Left hindlimb (tissue), 1 donor: ENCODE measurements around the gene DNMT3A.
"Not testable (repeated sequence)": the region's sequence is repeated elsewhere in the genome, so short reads cannot be mapped to it uniquely, and the experiment has no call there.

Experiments used
- DNase-seq: peaks from one replicate; pipeline ENCODE4 v3.0.0-alpha.2; 2018

Gene DNMT3A

DNA sequence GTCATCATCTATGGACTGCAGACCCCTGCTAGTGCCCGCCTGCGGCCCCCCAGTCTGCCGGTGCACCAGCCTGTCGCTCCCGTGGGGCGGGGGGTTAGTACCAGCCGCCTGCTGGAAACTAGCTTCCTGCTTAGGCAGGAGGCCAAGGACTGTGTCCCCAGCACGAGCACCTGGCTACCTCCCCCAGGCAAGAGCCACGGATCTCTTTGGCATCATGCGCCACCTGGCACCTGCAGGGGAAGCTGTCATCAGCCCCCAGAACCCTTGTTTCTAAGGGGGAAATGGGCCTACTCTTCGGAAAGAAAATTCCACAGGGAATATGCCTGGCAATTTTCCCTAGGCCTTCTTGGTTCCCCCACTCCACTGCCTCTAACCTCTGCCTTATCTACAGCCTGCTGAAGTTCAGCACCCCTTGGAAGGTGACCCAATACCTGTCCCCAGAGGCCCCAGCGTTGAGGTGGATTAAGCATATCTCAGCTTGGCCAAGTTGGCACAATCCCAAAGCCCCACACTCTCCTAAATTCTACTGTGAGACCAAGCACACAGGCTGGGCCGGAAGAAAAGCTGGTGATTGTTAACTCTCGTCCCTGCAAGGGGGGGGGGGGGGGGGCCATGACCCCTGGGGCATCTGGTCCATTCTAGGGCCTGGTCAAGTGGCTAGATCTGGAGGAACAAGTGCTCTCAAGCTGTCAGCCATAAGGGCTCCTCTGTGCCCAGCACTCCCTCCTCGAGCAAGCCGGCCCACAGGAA is 111.4 kb downstream of the DNMT3A start:
- DNase-seq, result no peak

DNA sequence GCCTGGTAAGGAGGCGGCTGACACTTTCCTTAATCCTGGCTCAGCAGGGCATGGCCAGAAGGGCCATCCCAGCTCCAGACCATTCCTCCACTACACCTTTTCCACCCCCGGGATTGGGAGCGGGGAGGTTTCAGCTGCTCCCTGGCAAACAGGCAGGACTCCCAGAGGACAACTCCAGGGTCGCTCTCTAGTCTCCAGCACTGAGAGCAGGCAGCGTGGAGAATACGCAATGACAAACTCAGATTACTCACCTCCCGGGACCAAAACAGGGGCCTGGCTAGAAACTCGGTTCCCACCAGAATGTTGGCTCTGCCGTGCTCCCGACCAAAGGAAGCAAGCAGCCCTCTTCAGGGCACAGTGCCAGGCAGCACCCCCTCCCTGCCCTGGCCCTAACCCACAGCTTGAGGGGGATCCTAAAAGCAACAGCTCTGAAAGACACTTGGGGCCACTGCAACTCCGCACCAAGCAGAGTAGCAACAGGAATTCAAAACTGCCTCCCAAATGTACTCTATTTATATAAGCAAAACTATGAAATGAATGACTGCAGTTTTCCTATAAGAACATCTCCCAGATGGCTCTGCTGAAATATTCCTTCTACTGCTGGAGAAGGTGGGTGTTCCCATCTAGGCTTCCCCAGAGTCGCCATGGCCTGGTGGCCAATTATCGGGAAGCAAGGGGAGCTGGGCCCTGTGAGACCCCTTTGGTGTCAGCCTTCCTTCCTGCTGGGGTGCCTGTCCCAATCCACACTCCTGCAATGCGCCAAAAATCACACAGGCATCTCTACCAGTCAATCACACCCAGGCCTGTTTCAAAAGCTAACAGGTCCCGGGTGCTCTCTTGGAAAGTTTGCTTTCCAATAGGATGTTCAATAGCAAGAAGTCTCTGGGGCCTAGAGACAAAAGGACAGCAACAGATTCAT is 112.2 kb downstream of the DNMT3A start:
- peak; percentile 61 for DNase-seq

DNA sequence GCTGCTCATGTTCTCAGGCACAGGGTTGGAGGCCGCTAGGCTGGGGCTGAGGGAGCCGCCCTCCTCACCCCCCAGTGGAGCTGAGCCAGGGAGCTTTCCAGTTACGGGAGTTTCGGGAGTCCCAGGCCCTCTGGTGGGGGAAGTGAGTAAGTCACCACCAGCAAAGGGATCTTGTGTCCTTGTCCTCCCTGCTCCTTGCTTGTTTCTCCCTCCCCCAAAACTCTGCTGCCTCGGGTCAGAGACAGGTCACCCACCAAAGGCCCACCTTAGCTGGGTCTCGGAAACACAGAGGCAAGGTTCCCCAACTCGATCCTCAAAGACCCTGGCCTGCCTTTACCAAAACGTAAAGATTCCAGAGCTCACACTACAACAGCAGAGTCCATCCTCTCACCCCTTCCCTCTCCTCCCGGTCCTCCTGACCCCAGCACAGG is 112.9 kb downstream of the DNMT3A start:
- peak; percentile 90 for DNase-seq

DNA sequence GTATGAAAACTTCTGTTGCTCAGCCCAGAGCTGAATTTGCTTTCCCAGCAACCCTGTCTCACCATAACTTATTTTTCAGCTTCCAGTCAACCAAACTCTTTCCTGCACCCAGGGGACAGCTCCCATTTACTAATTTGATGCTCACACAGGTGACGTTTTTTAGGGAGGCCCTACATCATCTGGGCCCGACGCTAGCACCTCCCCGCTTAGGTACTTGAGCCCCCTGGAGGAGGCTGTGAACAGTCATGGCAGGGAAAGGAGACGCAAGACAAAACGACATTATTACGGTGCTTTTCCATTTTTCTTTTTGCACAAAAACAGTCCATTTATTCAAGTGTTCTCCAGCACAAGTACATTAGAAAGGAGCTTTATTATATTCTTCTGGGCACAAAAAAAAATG is 114.1 kb downstream of the DNMT3A start:
- DNase-seq, result no peak

DNA sequence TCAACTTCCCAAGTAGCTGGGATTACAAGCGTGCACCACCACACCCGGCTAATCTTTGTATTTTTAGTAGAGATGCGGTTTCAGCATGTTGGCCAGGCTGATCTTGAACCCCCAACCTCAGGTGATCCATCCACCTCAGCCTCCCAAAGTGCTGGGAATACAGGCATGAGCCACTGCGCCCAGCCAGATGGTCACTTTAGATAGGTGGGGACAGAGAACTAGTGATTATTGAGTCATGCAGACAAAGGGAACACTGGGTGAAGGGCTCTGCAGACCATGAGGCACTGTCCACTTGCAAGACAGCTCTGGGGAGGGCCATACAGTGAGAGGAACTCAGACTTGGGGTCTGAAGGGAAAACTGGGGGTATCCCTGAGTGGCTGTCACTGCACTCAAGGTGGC is 114.9 kb downstream of the DNMT3A start:
- no peak for DNase-seq

DNA sequence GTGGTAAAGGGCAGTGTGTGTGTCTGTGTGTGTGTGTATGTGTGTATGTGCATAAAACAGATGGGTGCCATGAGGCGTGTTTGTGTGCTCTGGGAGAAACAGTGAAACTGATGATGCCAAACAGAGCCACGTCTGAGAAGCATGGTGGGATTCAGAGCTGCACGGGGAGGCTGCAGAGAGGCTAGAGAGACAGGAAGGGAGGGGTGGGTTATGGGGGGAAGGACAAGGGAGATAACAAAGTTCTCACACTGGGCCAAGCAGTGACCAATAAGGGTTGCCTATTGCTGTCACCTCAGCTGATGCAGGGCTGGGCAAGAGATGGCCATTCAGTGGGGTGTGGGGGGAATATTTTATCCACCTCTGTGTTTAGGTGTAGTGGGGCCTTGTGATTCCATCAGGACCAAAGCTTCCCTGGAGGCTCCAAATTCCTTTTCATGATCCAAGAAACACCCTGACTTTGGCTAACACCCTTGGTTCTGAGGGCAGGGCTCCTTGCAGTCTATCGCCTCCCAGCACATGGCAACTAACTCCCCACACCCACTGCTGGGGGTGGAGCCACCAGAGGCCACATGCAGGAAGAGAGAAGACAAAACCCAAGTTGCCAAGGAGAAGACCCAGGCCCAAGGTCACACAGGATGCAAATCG is 119.1 kb downstream of the DNMT3A start:
- no peak for DNase-seq

DNA sequence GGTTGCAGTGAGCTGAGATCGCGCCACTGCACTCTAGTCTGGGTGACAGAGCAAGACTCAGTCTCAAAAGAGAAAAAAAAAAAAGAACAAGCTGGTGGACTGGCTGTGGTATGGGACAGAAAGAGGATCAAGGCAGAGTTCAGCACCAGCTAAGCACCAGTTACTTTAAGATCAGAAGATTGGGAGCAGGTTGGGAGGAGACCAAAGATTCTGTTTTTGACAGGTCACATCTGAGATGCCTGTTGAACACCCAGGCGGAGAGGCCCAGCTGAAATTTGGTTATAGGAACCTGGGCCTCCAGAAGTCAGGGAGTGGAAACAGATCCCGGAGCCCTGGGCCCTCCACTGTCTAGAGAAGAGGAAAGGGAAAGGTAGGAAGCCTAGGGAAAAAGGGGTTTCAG is 120.1 kb downstream of the DNMT3A start:
- DNase-seq, result no peak

DNA sequence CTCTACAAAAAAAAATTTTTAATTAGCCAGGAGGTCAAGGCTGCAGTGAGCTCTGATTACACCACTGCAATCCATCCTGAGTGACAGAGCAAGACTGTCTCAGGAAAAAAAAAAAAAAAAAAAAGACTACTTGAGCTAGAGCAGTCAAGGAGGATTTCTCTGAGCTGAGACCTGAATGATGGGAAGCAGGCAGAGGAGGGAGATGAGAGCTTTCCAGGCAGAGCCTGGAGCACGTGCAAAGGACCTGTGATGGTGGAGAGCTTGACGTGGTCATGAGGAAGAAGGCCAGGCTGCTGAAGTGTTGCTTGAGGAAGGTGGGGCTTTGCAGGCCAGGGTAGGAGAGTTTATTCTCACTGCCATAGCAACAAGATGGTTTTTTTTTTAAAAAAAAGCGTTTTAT is 121.4 kb downstream of the DNMT3A start:
- DNase-seq, result no peak

DNA sequence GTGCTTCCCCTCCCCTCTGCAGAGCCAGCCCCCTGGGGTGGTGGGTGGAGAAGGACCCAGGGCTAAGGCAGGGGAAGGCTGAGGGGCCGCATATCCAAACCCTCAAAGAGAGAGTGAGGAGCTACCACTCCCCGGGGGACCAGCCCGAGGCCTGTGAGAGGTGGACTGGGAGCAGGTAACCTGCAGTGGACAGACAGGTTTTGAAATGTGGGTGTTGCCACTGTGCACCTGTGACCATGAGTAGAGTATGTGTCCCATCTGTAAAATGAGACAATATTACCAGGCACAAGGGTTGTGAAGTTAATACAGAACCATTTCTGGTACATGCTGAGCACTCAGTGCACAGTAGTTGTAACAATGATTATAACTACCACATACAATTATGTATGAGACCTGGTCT is 122.1 kb downstream of the DNMT3A start:
- no peak for DNase-seq

DNA sequence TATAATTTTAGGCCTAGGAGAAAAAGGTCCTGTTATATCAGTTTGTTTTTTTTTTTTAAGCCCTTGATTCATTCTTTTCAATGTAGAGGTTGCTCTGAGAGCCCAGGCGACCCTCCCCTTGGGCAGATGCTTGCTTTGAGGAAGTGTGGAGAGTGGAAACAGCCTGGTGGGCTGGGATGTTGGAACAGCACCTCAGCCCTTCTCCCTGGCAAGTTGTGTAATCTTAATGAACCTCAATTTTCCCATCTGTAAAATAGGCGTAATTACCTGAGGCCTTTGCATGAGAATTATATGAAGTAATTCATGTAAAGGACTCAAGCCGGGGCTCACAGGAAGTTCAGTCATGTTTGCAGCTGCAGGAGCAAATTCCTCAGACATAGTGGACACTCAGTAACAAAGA is 123.6 kb downstream of the DNMT3A start:
- no peak for DNase-seq

DNA sequence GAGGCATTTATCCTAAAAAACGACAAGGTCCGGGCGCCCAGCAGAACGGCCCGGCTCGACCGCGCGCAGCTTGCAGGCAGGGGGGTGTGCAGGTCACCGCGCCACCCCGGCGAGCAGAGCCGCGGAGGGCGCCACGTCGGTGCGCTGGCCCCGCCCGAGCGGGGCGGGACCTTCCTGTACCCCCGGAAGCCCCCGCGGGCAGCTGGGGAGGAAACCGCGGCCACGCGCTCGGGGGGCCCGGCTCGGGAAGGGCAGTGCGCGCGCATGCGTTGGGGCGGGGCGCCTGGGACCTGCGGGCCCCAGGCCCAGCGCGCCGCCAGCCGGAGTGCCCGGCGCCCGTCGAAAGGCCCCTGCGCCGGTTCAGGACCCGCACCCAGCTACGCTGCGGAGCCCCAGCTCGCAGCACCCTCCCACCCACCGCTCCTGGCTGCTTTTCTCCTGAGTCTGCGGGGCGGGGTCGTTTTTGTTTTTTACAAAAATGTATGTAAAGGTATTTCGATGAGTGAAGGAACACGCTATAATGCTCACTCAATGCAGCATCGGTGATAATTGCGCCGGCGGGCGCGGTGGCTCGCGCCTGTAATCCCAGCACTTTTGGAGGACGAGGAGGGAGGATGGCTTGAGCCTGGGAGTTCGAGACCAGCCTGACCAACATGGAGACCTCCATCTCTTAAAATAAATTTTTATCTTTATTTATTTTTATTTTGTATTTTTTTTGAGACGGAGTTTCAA is 125.6 kb downstream of the DNMT3A start:
- peak; percentile 92 for DNase-seq

DNA sequence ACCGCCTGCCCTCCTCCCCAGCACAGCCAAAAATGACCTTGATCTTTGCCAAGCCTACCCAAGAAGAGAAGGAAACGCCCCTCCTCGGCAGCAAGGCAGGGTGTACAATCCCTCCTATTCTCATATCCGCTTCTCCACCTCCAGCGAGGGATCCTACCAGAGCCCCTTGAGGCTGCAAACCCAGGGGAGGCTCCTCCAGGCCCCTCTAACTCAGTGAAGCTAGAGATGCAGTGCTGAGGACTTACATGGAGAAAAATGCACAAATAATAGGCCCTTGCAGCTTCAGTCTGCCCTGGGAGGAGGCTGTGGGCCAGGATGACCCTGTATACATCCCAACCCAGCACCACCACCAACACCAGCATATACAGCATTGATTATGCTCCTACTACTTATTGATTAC is 126.5 kb downstream of the DNMT3A start:
- no peak for DNase-seq

DNA sequence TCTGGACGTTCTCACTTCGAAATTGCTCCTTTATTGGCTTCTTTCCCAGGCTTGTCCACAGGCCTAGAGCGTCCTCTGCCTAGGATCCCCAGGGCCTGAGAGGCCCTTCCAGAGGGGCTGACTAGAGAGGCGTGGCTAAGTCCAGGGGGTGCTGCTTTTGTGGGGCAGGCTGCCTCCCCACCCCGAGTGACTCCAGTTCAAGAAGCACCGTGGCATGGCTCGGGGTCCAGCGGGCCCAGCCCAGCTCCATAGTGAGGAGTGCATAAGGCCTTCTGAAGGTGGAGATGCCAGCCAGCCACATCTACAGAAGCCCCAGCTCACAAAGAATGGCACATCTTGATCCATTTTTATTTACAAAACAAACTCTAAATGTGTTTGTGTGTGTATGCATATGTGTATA is 128.5 kb downstream of the DNMT3A start:
- no peak for DNase-seq

DNA sequence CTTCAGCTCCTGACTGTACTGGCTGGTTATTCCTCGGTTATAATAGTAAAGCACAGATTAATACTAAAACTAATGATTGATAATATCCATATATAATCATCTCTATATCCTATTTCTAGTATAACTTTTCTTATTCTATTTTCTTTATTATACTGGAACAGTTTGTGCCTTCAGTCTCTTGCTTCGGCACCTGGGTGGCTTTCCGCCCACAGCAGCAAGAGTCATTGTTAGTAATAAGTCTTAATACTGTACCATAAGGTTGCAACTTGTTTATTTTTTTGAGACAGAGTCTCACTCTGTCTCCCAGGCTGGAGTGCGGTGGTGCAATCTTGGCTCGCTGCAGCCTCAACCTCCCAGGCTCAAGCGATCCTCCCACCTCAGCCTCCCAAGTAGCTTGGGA is 130.8 kb downstream of the DNMT3A start:
- DNase-seq, result not testable (repeated sequence)

DNA sequence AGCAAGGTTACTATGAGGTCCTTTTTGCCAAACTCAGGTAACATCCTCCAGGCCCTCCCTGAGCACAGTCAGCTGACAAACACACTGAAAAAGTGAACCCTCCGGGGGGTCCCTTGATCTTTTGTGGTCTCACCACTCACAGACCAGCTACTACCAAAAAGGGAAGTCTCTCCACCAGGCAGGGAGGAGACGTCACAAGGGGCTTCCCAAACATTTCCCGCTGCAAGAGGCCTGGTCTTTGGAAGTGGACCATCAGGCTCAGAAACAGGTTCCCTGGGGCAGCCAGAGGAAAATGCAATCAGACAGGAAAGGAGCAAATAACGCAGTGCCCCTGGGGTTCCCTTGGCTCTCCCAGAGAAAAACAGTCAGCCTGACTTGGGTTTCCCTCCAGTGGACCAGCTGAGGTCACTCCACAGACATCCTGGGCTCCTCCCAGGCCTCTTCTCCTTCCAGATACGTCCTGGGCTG is 134.6 kb downstream of the DNMT3A start:
- DNase-seq, result no peak

DNA sequence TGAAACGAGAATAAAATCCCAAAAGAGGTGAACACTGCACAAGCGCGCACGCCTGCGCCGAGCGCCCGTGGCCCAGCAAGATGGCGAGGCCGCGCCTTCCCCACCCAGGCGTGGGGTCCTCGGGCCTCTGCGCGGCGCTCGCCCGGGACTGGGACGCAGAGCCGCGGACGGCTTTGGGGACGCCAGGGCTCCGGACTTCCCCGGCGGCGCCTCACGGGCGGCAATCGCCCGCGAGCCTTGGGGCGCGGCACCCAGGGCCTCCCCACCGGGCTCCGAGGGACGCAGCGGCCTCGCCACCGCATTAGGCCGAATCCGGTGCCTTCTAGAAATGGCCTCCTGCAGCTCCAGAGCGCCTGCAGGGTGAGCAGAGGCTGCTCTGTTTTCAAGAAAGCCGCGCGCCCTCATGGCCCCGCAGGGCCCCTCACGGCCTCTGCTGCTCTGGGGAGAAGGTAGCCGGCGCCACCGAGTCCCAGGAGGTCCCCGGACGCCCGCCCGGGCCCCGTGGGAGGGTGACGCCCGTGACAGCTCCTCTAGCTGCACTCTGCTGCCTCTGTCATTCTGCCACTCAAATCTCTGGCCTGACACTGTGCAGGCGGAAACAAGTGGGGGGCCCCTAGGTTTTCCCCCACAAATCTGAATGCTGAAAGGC is 137.4 kb downstream of the DNMT3A start:
- no peak for DNase-seq

DNA sequence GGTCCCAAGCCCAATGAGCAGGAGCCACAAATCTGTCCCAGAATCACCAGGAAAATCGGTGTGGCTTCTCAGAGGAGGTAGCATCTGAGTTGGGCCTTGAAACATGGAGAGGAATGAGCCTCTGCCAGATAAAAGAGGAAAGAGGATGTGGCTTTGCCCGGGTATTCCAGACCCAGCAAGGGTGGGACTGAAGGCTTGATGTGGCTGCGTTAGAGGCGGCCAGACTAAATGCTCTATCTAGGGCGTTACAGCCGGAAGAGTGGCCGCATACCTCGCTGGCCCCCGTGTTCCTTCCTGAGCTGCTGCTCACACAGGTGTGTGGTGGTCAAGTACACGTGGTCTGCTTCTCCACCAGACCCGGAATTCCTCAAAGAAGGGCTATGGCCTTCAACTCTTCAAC is 139.4 kb downstream of the DNMT3A start:
- no peak for DNase-seq

DNA sequence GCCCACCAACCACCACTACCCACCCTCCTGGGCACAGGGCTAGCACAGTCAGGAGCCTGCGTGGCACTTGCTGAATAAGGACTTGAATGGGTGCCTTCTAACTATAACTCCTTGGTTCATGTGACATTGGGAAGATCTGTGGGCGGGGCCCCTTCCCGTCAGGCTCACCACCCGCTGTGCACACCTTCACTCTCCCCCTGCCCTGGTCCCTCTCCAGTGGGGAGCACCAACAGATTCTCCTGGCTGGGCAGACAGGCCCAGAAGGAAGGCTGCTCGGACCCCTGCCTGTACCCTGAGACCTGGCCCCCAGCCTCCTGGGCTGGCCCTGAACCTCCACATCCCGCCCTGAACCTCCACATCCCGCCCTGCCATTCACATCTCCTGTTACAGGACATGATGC is 139.9 kb downstream of the DNMT3A start:
- DNase-seq, result no peak

DNA sequence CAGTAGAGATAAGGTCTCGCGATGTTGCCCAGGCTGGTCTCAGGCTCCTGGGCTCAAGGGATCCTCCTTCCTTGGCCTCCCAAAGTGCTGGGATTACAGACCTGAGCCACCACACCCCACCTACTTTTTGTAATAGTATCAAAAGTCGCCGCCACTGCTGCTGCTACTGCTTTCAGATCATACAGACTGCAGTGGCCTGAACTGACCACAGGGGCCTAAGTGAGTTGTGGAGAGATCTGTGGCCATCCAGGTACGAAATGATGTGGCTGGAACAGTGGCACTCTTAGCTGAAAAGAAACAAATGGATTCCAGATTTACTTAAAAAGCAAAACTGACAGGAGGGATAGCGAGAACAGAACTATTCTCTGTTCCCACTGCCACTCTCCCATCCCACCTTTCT is 140.5 kb downstream of the DNMT3A start:
- DNase-seq, result no peak

DNA sequence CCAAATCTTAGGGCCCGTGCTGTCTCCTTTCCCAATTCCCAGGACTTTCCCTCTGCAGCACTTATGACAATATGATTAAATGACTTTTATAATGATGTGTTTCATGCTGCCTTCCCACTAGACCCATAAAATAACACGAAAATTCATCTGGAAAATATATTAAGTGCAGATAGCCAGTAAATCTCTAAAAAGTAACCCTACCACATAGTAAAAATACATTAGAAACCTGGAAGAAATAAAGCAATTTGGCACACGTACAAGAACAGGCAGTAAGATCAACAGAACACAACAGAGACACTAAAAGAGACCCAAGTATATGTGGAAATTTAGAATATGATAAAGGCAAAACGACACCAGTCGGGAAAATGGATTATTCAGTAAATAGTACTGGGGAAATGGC is 143.1 kb downstream of the DNMT3A start:
- no peak for DNase-seq

DNA sequence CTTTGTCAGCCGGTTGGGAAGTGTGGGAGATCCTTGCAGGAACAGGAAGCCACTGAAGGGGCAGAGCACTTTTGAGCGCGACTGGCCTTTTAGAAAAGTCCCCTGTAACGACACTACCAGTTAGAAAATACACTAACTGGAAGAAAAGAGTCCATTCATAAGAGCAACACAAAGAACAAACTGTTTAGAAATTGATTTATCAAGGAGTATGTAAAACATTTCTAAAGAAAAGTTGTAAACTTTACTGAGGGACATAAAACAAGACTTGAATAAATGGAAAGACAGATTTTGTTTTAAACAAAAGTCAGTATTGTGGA is 143.6 kb downstream of the DNMT3A start:
- DNase-seq, result no peak
